Central memory CD8-positive, alpha-beta T cell (primary cell): ENCODE measurements around the gene PTPRG.

Source experiments
- ATAC-seq: fragments of 150-1000 bp; cut with Tn5 transposase; replicated peaks from 2 replicates; pipeline ENCODE4 v1.10.0; 2022; ENCODE audit warnings: mild to moderate bottlenecking, moderate FRiP score, moderate number of reproducible peaks; ENCODE audit not compliant: poor library complexity, severe bottlenecking; ENCODE audit errors: extremely low read depth
- DNase-seq, 2 donors: peaks; one replicate each; pipeline ENCODE4 v3.0.0; 2021; ENCODE audit warnings: low spot score in 2 of 2
- H3K27ac Mint-ChIP-seq: one replicate; pipeline ENCODE4 v1.8.0; 2022; ENCODE audit warnings: low read depth, mild to moderate bottlenecking, moderate library complexity, mixed read lengths
- H3K27me3 Mint-ChIP-seq: one replicate; pipeline ENCODE4 v1.8.0; 2022; ENCODE audit warnings: mixed read lengths
- H3K36me3 Mint-ChIP-seq: one replicate; pipeline ENCODE4 v1.8.0; 2022; ENCODE audit warnings: mild to moderate bottlenecking, moderate library complexity, mixed read lengths; ENCODE audit not compliant: insufficient read depth
- H3K4me1 Mint-ChIP-seq: one replicate; pipeline ENCODE4 v1.8.0; 2022; ENCODE audit warnings: mixed read lengths
- H3K4me3 Mint-ChIP-seq: one replicate; pipeline ENCODE4 v1.8.0; 2022; ENCODE audit warnings: mild to moderate bottlenecking, moderate library complexity, mixed read lengths
- H3K9me3 Mint-ChIP-seq: one replicate; pipeline ENCODE4 v1.8.0; 2022; ENCODE audit warnings: mixed read lengths

The PTPRG gene

GRCh38 chr3:61899700-61900462 lies 338.5 kb downstream of the PTPRG start:
- no peak overlapping the region for H3K4me3 Mint-ChIP-seq
- H3K27me3 Mint-ChIP-seq, result no peaks in the 10 kb centered on the region
- no peak for DNase-seq
- no peaks in the 10 kb centered on the region for H3K4me1 Mint-ChIP-seq
- ATAC-seq, result no peak
- peaks cover 12% of the 10 kb centered on the region for H3K9me3 Mint-ChIP-seq
- peaks cover 1% of the 10 kb centered on the region for H3K36me3 Mint-ChIP-seq
- no peak overlapping the region for H3K27ac Mint-ChIP-seq

GRCh38 chr3:61901496-61901895 lies 340.1 kb downstream of the PTPRG start:
- Mint-ChIP-seq H3K9me3 (peaks cover 12% of the 10 kb centered on the region), H3K4me1 (no peaks in the 10 kb centered on the region), H3K27ac (no peak overlapping the region), H3K27me3 (no peaks in the 10 kb centered on the region), H3K36me3 (peaks cover 1% of the 10 kb centered on the region), H3K4me3 (no peak overlapping the region)
- ATAC-seq, result no peak
- DNase-seq, result no peak

GRCh38 chr3:61901986-61902385 lies 340.6 kb downstream of the PTPRG start:
- Mint-ChIP-seq H3K27ac (no peak overlapping the region), H3K36me3 (peaks cover 1% of the 10 kb centered on the region), H3K27me3 (no peaks in the 10 kb centered on the region), H3K4me3 (no peak overlapping the region), H3K9me3 (peaks cover 12% of the 10 kb centered on the region), H3K4me1 (no peaks in the 10 kb centered on the region)
- ATAC-seq (no peak), DNase-seq (no peak)

GRCh38 chr3:61903074-61903473 lies 341.7 kb downstream of the PTPRG start:
- Mint-ChIP-seq H3K9me3 (peaks cover 12% of the 10 kb centered on the region), H3K4me1 (no peaks in the 10 kb centered on the region), H3K4me3 (no peak overlapping the region), H3K36me3 (peaks cover 1% of the 10 kb centered on the region), H3K27ac (no peak overlapping the region), H3K27me3 (no peaks in the 10 kb centered on the region)
- DNase-seq (no peak), ATAC-seq (no peak)

GRCh38 chr3:61903931-61904657 lies 342.7 kb downstream of the PTPRG start:
- Mint-ChIP-seq H3K36me3 (peaks cover 1% of the 10 kb centered on the region), H3K27ac (no peak overlapping the region), H3K4me1 (no peaks in the 10 kb centered on the region), H3K4me3 (no peak overlapping the region), H3K27me3 (no peaks in the 10 kb centered on the region), H3K9me3 (peaks cover 12% of the 10 kb centered on the region)
- ATAC-seq (no peak), DNase-seq (no peak)

- DNase-seq (no peak), ATAC-seq (no peak)
- Mint-ChIP-seq H3K27ac (no peak overlapping the region), H3K36me3 (no peaks in the 10 kb centered on the region), H3K4me3 (no peak overlapping the region), H3K4me1 (no peaks in the 10 kb centered on the region), H3K27me3 (no peaks in the 10 kb centered on the region), H3K9me3 (peaks cover 13% of the 10 kb centered on the region)
Observed at GRCh38 chr3:61907210-61907795, 345.9 kb downstream of the PTPRG start.

- Mint-ChIP-seq H3K27me3 (no peaks in the 10 kb centered on the region), H3K36me3 (no peaks in the 10 kb centered on the region), H3K4me3 (no peak overlapping the region), H3K4me1 (no peaks in the 10 kb centered on the region), H3K9me3 (peaks cover 6% of the 10 kb centered on the region), H3K27ac (no peak overlapping the region)
- no peak for DNase-seq
- ATAC-seq, result no peak
Observed at GRCh38 chr3:61908382-61908781, 347.0 kb downstream of the PTPRG start.

- Mint-ChIP-seq H3K27ac (no peak overlapping the region), H3K9me3 (peaks cover 6% of the 10 kb centered on the region), H3K27me3 (no peaks in the 10 kb centered on the region), H3K4me1 (no peaks in the 10 kb centered on the region), H3K4me3 (no peak overlapping the region), H3K36me3 (no peaks in the 10 kb centered on the region)
- ATAC-seq (no peak), DNase-seq (no peak)
Observed at GRCh38 chr3:61910732-61911131, 349.4 kb downstream of the PTPRG start.

- DNase-seq, result no peak
- H3K36me3 Mint-ChIP-seq, result no peaks in the 10 kb centered on the region
Observed at GRCh38 chr3:61912158-61912557, 350.8 kb downstream of the PTPRG start.

GRCh38 chr3:61913701-61914100 lies 352.3 kb downstream of the PTPRG start:
- ATAC-seq (no peak), DNase-seq (no peak)
- Mint-ChIP-seq H3K36me3 (no peaks in the 10 kb centered on the region), H3K4me3 (no peak overlapping the region), H3K4me1 (no peaks in the 10 kb centered on the region), H3K9me3 (peaks cover 6% of the 10 kb centered on the region), H3K27ac (no peak overlapping the region), H3K27me3 (no peaks in the 10 kb centered on the region)

More at GRCh38 chr3:61912158-61912557, 350.8 kb downstream of the PTPRG start:
- H3K4me3 Mint-ChIP-seq, result no peak overlapping the region
- no peak overlapping the region for H3K27ac Mint-ChIP-seq
- no peaks in the 10 kb centered on the region for H3K27me3 Mint-ChIP-seq
- H3K4me1 Mint-ChIP-seq, result no peaks in the 10 kb centered on the region
- no peak for ATAC-seq
- peaks cover 6% of the 10 kb centered on the region for H3K9me3 Mint-ChIP-seq

GRCh38 chr3:61914276-61914675 lies 352.9 kb downstream of the PTPRG start:
- ATAC-seq (no peak), DNase-seq (no peak)
- Mint-ChIP-seq H3K9me3 (peaks cover 6% of the 10 kb centered on the region), H3K27ac (no peak overlapping the region), H3K36me3 (no peaks in the 10 kb centered on the region), H3K4me3 (no peak overlapping the region), H3K27me3 (no peaks in the 10 kb centered on the region), H3K4me1 (no peaks in the 10 kb centered on the region)

- H3K4me3 Mint-ChIP-seq, result no peak overlapping the region
- ATAC-seq, result no peak
- DNase-seq, result no peak
Observed at GRCh38 chr3:61915296-61915695, 353.9 kb downstream of the PTPRG start.

GRCh38 chr3:61919371-61919770 lies 358.0 kb downstream of the PTPRG start:
- Mint-ChIP-seq H3K4me3 (no peak overlapping the region), H3K4me1 (no peaks in the 10 kb centered on the region), H3K27me3 (no peaks in the 10 kb centered on the region), H3K36me3 (no peaks in the 10 kb centered on the region), H3K9me3 (peaks cover 6% of the 10 kb centered on the region), H3K27ac (no peak overlapping the region)
- ATAC-seq (no peak), DNase-seq (no peak)

More at GRCh38 chr3:61915296-61915695, 353.9 kb downstream of the PTPRG start:
- no peaks in the 10 kb centered on the region for H3K36me3 Mint-ChIP-seq
- no peaks in the 10 kb centered on the region for H3K4me1 Mint-ChIP-seq
- peaks cover 6% of the 10 kb centered on the region for H3K9me3 Mint-ChIP-seq
- H3K27me3 Mint-ChIP-seq, result no peaks in the 10 kb centered on the region
- no peak overlapping the region for H3K27ac Mint-ChIP-seq
